ENCODE results near the gene ACBD6.

ACBD6 gene

DNA sequence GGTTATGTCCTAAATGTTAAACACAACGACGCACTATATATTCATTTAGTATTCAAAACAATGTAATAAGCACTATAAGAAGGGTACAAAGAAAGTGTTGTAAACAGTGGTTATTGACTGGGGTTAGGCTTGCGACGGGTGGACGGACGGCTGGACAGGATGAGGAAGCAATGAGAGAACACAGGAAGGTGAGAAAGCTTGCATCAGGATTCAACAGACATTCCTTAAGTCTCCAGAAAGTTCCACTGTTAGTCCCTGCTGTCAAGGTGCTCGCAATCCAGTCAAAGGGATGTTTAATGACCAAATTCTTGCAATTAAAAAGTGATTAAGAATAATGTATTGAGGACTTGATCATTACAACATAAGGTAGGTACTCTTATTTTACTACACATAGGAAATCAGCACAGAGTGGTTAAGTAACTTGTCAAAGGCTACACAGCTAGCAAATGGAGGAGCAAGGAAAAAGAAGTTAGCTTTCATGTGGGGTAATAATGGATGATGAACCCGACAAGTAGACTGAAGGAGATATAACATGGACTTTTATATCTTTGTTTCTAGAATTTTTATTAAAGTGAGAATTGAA, 994 bp upstream of the ACBD6 start (continued):
- TF ChIP-seq FEZF1 (tag by site-specific recombination; IDR thresholded peaks at IDR 0.05), result no peak
- TF ChIP-seq ZNF660 (tag by site-specific recombination; IDR thresholded peaks at IDR 0.05), result no peak
- TF ChIP-seq ZNF670 (tag by site-specific recombination; IDR thresholded peaks at IDR 0.05; ENCODE audit: low read depth), result no peak
- no peak for TF ChIP-seq ZNF362 (tag by site-specific recombination; IDR thresholded peaks at IDR 0.05)
- TF ChIP-seq ZNF768 (tag by site-specific recombination; IDR thresholded peaks at IDR 0.05), result peak; percentile 70; the same call in 1 of the 2 replicates
- TF ChIP-seq ZBTB20 (tag by site-specific recombination; IDR thresholded peaks at IDR 0.05), result no peak

DNA sequence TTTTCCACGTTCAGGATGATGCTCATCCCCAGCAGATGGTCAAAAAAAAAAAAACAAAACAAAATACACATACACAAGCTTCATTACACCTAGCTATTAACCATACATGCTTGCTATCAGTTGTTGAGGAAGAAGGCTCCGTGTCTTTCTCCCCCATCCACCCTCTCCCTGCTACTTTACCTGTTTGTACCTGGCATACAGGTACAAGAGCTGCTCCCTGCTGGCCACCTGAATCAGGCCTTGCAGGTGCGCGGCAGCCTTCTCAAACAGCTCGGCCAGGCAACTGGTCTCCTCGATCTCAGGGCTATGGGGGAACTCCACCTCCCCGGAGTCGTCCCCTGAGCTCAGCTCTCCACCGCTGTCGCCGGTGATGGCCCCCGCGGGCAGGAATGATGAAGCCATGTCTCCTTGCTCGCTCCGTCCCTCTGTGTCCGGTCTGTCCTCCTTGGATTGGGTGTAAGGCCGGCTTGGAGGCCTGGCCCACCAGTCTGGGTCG, 464 bp downstream of the ACBD6 start:
- ChIA-PET CTCF (interaction anchor here (0.5 to 2.4 kb wide), 6 partner anchors 8 to 688 kb away, joined by 3 to 10 read pairs (median 4); no protein-coding TSS in a partner anchor), POLR2A (interaction anchor here (0.6 to 1.4 kb wide), 9 partner anchors 10 to 1226 kb away, joined by 3 to 10 read pairs (median 4); partner anchors contain the start of gene XPR1)

GRCh38 chr1:180500689-180501088, 1.7 kb downstream of the ACBD6 start:
- ChIA-PET CTCF (interaction anchor here (0.6 to 2.4 kb wide), 4 partner anchors 15 to 647 kb away, joined by 3 to 10 read pairs (median 8); no protein-coding TSS in a partner anchor), POLR2A (no interaction called here)
- Histone ChIP-seq H3K4me1 (ENCODE audit: control insufficient read depth, insufficient read depth, low read length) (no peaks in the 10 kb centered on the region), H3K36me3 (ENCODE audit: control insufficient read depth in 2 of 2, insufficient read depth in 1 of 2, low read length in 2 of 2) (peaks cover 9 to 27% of the 10 kb centered on the region in 2 experiments; a peak in 2 of 3 replicates), H3K27ac (ENCODE audit: extremely low read depth, low read depth, low read length) (no peak overlapping the region), H3K4me3 (ENCODE audit: low read depth, low read length) (no peak overlapping the region), H3K9me3 (ENCODE audit: control insufficient read depth, insufficient read depth, low read depth, low read length) (no peaks in the 10 kb centered on the region)
- no peak for TF ChIP-seq ZNF776 (tag by site-specific recombination; IDR thresholded peaks at IDR 0.05; ENCODE audit: borderline replicate concordance)
- TF ChIP-seq BCL11B (tag by site-specific recombination; IDR thresholded peaks at IDR 0.05; ENCODE audit: low read depth), result no peak
- no peak for TF ChIP-seq ZNF335 (tag by site-specific recombination; conservative IDR thresholded peaks at IDR 0.05)
- TF ChIP-seq RBAK (tag by site-specific recombination; IDR thresholded peaks at IDR 0.05), result no peak
- TF ChIP-seq ZNF362 (tag by site-specific recombination; IDR thresholded peaks at IDR 0.05), result peak; percentile 64
- no peak for TF ChIP-seq ZNF514 (tag by site-specific recombination; IDR thresholded peaks at IDR 0.05)

More for the DNA sequence above, 464 bp downstream of the ACBD6 start:
- Histone ChIP-seq H3K4me3 (ENCODE audit: low read depth, low read length) (peak overlapping the region; percentile 96), H3K4me1 (ENCODE audit: control insufficient read depth, insufficient read depth, low read length) (no peaks in the 10 kb centered on the region), H3K27ac (ENCODE audit: extremely low read depth, low read depth, low read length) (peak overlapping the region; percentile 92), H3K9me3 (ENCODE audit: control insufficient read depth, insufficient read depth, low read depth, low read length) (no peaks in the 10 kb centered on the region), H3K36me3 (ENCODE audit: control insufficient read depth in 2 of 2, insufficient read depth in 1 of 2, low read length in 2 of 2) (peaks cover 9 to 19% of the 10 kb centered on the region in 2 experiments; a peak in 2 of 3 replicates)
- TF ChIP-seq ZNF2 (tag by site-specific recombination; IDR thresholded peaks at IDR 0.05) (0 out of 2 replicates have a peak, but pooled peaks have one; percentile 84), ZNF501 (tag by site-specific recombination; IDR thresholded peaks at IDR 0.05) (peak; percentile 78), SCRT2 (tag by site-specific recombination; IDR thresholded peaks at IDR 0.05) (peak; percentile 51), ZFP37 (tag by site-specific recombination; IDR thresholded peaks at IDR 0.05) (0 out of 2 replicates have a peak, but pooled peaks have one; percentile 27), GLIS1 (tag by site-specific recombination; IDR thresholded peaks at IDR 0.05) (0 out of 2 replicates have a peak, but pooled peaks have one; percentile 7), ZNF555 (tag by site-specific recombination; conservative IDR thresholded peaks at IDR 0.05) (no peak), ZNF792 (tag by site-specific recombination; IDR thresholded peaks at IDR 0.05) (peak; percentile 51; the same call in 1 of the 2 replicates), YY1 (tag by site-specific recombination; IDR thresholded peaks at IDR 0.05) (peak; percentile 44; the same call in 1 of the 2 replicates), ZNF664 (tag by site-specific recombination; IDR thresholded peaks at IDR 0.05) (no peak), ZEB2 (tag by site-specific recombination; IDR thresholded peaks at IDR 0.05) (peak; percentile 82), ZFP3 (tag by site-specific recombination; IDR thresholded peaks at IDR 0.05; ENCODE audit: low read depth) (no peak), ZNF391 (tag by site-specific recombination; IDR thresholded peaks at IDR 0.05; ENCODE audit: borderline replicate concordance, low read depth) (peak; percentile 30; the same call in 1 of the 2 replicates)
- TF ChIP-seq, protein P1, sequence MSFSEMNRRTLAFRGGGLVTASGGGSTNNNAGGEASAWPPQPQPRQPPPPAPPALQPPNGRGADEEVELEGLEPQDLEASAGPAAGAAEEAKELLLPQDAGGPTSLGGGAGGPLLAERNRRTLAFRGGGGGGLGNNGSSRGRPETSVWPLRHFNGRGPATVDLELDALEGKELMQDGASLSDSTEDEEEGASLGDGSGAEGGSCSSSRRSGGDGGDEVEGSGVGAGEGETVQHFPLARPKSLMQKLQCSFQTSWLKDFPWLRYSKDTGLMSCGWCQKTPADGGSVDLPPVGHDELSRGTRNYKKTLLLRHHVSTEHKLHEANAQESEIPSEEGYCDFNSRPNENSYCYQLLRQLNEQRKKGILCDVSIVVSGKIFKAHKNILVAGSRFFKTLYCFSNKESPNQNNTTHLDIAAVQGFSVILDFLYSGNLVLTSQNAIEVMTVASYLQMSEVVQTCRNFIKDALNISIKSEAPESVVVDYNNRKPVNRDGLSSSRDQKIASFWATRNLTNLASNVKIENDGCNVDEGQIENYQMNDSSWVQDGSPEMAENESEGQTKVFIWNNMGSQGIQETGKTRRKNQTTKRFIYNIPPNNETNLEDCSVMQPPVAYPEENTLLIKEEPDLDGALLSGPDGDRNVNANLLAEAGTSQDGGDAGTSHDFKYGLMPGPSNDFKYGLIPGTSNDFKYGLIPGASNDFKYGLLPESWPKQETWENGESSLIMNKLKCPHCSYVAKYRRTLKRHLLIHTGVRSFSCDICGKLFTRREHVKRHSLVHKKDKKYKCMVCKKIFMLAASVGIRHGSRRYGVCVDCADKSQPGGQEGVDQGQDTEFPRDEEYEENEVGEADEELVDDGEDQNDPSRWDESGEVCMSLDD (tag by site-specific recombination; IDR thresholded peaks at IDR 0.05), result no peak

Measured in HEK293 (cell line).